A549 treated with AZD9567 at 1 μM for 4 hours (cell line): ENCODE measurements around the gene UBE2Q2. TPM values are rescaled to one million over a fixed set of nuclear protein-coding genes. Genes with fewer than 3 reads are reported as not detected.

ENCODE experiments used
- total RNA-seq: library from RNA; stranded (reverse); fragments of 200-300 nt; extraction: Qiagen RNA extraction; gene quantifications from 5 replicates; pipeline ENCODE4 v1.2.3, GENCODE V29; 2022; ENCODE audit not compliant: insufficient read depth

UBE2Q2 gene
- total RNA-seq: 33.3 to 52.2 TPM (median 44.5 TPM) in 5 replicates

DNA sequence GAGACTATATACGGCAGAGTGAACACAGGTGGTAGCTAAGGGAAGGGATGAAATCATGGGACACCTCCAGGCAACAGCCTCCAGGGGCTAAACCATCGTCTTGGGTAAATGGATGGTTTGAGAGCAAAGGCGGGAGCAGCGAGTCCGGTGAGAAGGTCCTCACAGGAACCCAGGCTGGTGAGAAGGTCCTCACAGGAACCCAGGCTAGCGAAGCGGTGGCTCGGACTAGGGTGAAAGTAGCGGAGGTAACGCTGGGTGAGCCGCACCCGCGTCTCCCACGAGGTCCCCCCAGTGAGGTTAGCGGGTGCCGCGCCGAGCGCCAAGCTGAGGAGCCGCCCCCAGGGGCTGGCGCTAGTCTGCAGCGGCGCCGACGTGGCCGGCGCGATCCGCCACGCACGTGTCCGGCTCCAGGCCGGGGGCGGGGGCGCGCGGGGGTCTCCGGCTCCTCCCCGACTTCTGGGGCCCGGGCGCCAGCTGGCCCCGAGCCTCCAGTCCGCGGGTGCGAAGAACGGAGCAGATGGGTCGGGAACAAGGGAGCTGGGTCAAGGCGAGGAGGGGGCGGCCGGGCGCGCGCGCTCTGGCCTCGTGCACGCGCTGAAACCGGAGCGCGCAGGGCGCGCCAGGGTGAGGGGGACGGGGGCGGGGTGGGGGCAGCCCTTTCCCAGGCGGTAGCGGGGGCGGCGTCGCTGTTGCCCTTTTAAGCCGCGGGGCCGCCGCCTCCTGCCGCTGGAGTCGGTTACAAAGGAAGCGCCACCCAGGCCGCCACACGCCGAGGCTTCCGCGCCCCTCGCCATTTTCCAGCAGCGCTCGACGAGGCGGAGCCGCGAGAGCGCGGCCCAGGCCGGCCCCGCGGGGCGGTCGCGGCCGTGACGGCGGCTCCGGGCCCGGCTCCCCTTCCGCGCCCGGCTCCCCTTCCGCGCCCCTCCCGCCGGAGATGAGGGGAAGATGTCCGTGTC, at the start of gene UBE2Q2:
TSS of gene UBE2Q2 (plus strand) at position 726 of the 956 bp plus-strand sequence. CDS start at position 946, 220 bp downstream.

DNA sequence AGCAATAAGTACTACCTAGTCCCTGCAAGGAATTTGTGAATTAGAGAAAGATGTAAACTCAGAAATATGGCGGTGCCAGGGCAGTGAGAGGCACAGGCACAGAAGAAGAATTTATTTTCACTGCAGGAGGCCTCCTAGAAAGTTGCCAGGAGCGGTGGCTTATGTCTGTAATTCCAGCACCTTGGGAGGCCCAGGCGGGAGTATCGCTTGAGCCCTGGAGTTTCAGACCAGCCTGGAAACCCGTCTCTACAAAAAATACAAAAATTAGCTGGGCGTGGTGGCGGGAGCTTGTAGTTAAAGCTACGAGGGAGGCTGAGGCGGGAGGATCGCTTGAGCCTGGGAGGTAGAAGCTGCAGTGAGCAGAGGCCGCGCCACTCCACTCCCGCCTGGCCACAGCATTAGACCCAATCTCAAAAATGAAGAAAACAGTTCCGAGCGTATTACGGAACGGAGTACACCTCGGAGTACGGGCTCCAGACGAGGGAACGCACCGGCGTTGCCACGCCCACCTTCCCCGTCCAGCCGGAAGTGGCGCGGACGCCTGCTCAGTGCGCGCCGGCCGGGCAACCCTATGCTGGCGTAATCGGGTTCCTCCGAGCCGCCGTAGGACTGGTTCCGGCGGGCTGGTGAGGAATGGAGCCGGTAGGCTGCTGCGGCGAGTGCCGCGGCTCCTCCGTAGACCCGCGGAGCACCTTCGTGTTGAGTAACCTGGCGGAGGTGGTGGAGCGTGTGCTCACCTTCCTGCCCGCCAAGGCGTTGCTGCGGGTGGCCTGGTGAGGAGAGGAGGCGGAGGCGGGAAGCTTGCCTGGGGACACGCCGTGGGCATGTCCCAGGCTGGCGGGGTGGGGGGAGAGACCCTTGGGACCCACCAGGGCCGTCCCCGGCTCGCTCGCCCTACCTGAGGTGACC, 60.3 kb downstream of the UBE2Q2 start, which contains the start of gene FBXO22:
TSS of gene FBXO22 (plus strand) at position 548 of the 909 bp plus-strand sequence. CDS start at position 634, 86 bp downstream.

Other genes with a start within 250 kb of the UBE2Q2 start
- 25.7 to 44.2 TPM (median 27.4 TPM) in 5 replicates for gene SNUPN, start 217.7 kb upstream of the UBE2Q2 start, total RNA-seq
- gene IMP3, start 203.2 kb upstream of the UBE2Q2 start, total RNA-seq: 89.0 to 127 TPM (median 126 TPM) in 5 replicates
- 9.9 to 15.1 TPM (median 14.0 TPM) in 5 replicates for gene SNX33, start 195.5 kb upstream of the UBE2Q2 start, total RNA-seq
- 0.06 to 0.10 TPM (median 0.09 TPM) in 4 of 5 replicates, not detected in the other for gene CSPG4, start 130.6 kb upstream of the UBE2Q2 start, total RNA-seq
- 62.4 to 82.0 TPM (median 80.9 TPM) in 5 replicates for gene FBXO22, start 60.4 kb downstream of the UBE2Q2 start, total RNA-seq
- 0.64 to 1.6 TPM (median 1.0 TPM) in 4 of 5 replicates, not detected in the other for gene NRG4, start 169.0 kb downstream of the UBE2Q2 start, total RNA-seq
- 0.11 to 0.20 TPM (median 0.16 TPM) in 4 of 5 replicates, not detected in the other for gene TMEM266, start 216.5 kb downstream of the UBE2Q2 start, total RNA-seq